Measurements from ENCODE around the gene PHGDH.
"Not testable (repeated sequence)": the region's sequence is repeated elsewhere in the genome, so short reads cannot be mapped to it uniquely, and the experiment has no call there.

The PHGDH gene

GRCh38 chr1:119687434-119688079 lies 24.2 kb upstream of the PHGDH start:
- ChIA-PET CTCF (interaction anchor here (2.4 kb wide), 1 partner anchor 12 kb away, joined by 9 read pairs; no protein-coding TSS in a partner anchor), POLR2A (interaction anchor here (1.8 kb wide), 1 partner anchor 25 kb away, joined by 15 read pairs; the partner anchor contains the start of gene PHGDH)
- no peak for DNase-seq (ENCODE audit: extremely low spot score)
- no peak for TF ChIP-seq PKNOX1 (IDR thresholded peaks at IDR 0.05)
- no peak for TF ChIP-seq TARDBP (IDR thresholded peaks at IDR 0.05)
- no peak for TF ChIP-seq LEF1 (IDR thresholded peaks at IDR 0.05; ENCODE audit: borderline replicate concordance)
- no peak for TF ChIP-seq FOXA1 (IDR thresholded peaks at IDR 0.05)
- no peak for TF ChIP-seq BHLHE40 (IDR thresholded peaks at IDR 0.05; ENCODE audit: borderline replicate concordance)
- no peak for TF ChIP-seq SP1 (IDR thresholded peaks at IDR 0.05)
- no peak for TF ChIP-seq ZNF384 (IDR thresholded peaks at IDR 0.05)
- TF ChIP-seq SUZ12 (IDR thresholded peaks at IDR 0.05): no peak
- TF ChIP-seq FOXK2 (IDR thresholded peaks at IDR 0.05): no peak
- no peak for TF ChIP-seq HDGF (IDR thresholded peaks at IDR 0.05; ENCODE audit: borderline replicate concordance)
- no peak for TF ChIP-seq CTBP1 (IDR thresholded peaks at IDR 0.05; ENCODE audit: borderline replicate concordance)
- TF ChIP-seq ARNT (IDR thresholded peaks at IDR 0.05): no peak
- TF ChIP-seq ELF4 (IDR thresholded peaks at IDR 0.05): no peak
- no peak for TF ChIP-seq L3MBTL2 (conservative IDR thresholded peaks at IDR 0.05)
- no peak for TF ChIP-seq FOXM1 (IDR thresholded peaks at IDR 0.05; ENCODE audit: borderline replicate concordance)
- no peak for TF ChIP-seq NFRKB (IDR thresholded peaks at IDR 0.05)

- POLR2A ChIA-PET: interaction anchor here (1.4 kb wide), 1 partner anchor 23 kb away, joined by 11 read pairs; the partner anchor contains the start of gene PHGDH
- no peak for DNase-seq (ENCODE audit: extremely low spot score)
- CTCF ChIA-PET: interaction anchor here (2.4 kb wide), 1 partner anchor 13 kb away, joined by 9 read pairs; no protein-coding TSS in a partner anchor
- TF ChIP-seq LEF1 (IDR thresholded peaks at IDR 0.05; ENCODE audit: borderline replicate concordance) (no peak), FOXA1 (IDR thresholded peaks at IDR 0.05) (no peak), ZNF384 (IDR thresholded peaks at IDR 0.05) (no peak), PKNOX1 (IDR thresholded peaks at IDR 0.05) (no peak), CTBP1 (IDR thresholded peaks at IDR 0.05; ENCODE audit: borderline replicate concordance) (no peak), ARNT (IDR thresholded peaks at IDR 0.05) (no peak), SUZ12 (IDR thresholded peaks at IDR 0.05) (no peak), TARDBP (IDR thresholded peaks at IDR 0.05) (no peak), NFRKB (IDR thresholded peaks at IDR 0.05) (no peak), FOXM1 (IDR thresholded peaks at IDR 0.05; ENCODE audit: borderline replicate concordance) (no peak), SP1 (IDR thresholded peaks at IDR 0.05) (no peak), HDGF (IDR thresholded peaks at IDR 0.05; ENCODE audit: borderline replicate concordance) (no peak), FOXK2 (IDR thresholded peaks at IDR 0.05) (no peak)
Observed at GRCh38 chr1:119688810-119689209, 22.9 kb upstream of the PHGDH start.

- no peak for TF ChIP-seq CTBP1 (IDR thresholded peaks at IDR 0.05; ENCODE audit: borderline replicate concordance)
- POLR2A ChIA-PET: interaction anchor here (1.4 kb wide), 1 partner anchor 22 kb away, joined by 11 read pairs; the partner anchor contains the start of gene PHGDH
- no peak for DNase-seq (ENCODE audit: extremely low spot score)
- CTCF ChIA-PET: no interaction called here
Observed at GRCh38 chr1:119689511-119689910, 22.2 kb upstream of the PHGDH start.

- ChIA-PET POLR2A (interaction anchor here (3.5 kb wide), 1 partner anchor 15 kb away, joined by 25 read pairs; the partner anchor contains the start of gene PHGDH), CTCF (interaction anchor here (0.7 kb wide), 1 partner anchor 14 kb away, joined by 3 read pairs; no protein-coding TSS in a partner anchor)
- not testable (repeated sequence) for DNase-seq (ENCODE audit: extremely low spot score)
Observed at GRCh38 chr1:119696863-119697262, 14.9 kb upstream of the PHGDH start.

GRCh38 chr1:119697598-119697997 lies 14.1 kb upstream of the PHGDH start:
- CTCF ChIA-PET: no interaction called here

GRCh38 chr1:119700326-119700725 lies 11.4 kb upstream of the PHGDH start:
- POLR2A ChIA-PET: interaction anchor here (0.7 kb wide), 1 partner anchor 11 kb away, joined by 3 read pairs; the partner anchor contains the start of gene PHGDH
- CTCF ChIA-PET: no interaction called here
- no peak for DNase-seq (ENCODE audit: extremely low spot score)
- no peak for TF ChIP-seq SUZ12 (IDR thresholded peaks at IDR 0.05)
- no peak for TF ChIP-seq BHLHE40 (IDR thresholded peaks at IDR 0.05; ENCODE audit: borderline replicate concordance)

More at GRCh38 chr1:119697598-119697997, 14.1 kb upstream of the PHGDH start:
- TF ChIP-seq SP1 (IDR thresholded peaks at IDR 0.05): no peak
- no peak for DNase-seq (ENCODE audit: extremely low spot score)
- POLR2A ChIA-PET: interaction anchor here (0.8 to 3.5 kb wide), 2 partner anchors 11 to 14 kb away, joined by 4 to 25 read pairs; partner anchors contain the start of gene PHGDH

- ChIA-PET POLR2A (no interaction called here), CTCF (no interaction called here)
Observed at GRCh38 chr1:119701659-119702058, 10.1 kb upstream of the PHGDH start.

More at GRCh38 chr1:119701659-119702058, 10.1 kb upstream of the PHGDH start:
- no peak for TF ChIP-seq TARDBP (IDR thresholded peaks at IDR 0.05)
- no peak for TF ChIP-seq LEF1 (IDR thresholded peaks at IDR 0.05; ENCODE audit: borderline replicate concordance)
- no peak for TF ChIP-seq FOXA1 (IDR thresholded peaks at IDR 0.05)
- TF ChIP-seq SP1 (IDR thresholded peaks at IDR 0.05): no peak
- TF ChIP-seq ARNT (IDR thresholded peaks at IDR 0.05): no peak
- no peak for TF ChIP-seq FOXK2 (IDR thresholded peaks at IDR 0.05)
- no peak for TF ChIP-seq CTBP1 (IDR thresholded peaks at IDR 0.05; ENCODE audit: borderline replicate concordance)
- no peak for TF ChIP-seq FOXM1 (IDR thresholded peaks at IDR 0.05; ENCODE audit: borderline replicate concordance)
- no peak for TF ChIP-seq HDGF (IDR thresholded peaks at IDR 0.05; ENCODE audit: borderline replicate concordance)
- no peak for TF ChIP-seq L3MBTL2 (conservative IDR thresholded peaks at IDR 0.05)
- TF ChIP-seq ELF4 (IDR thresholded peaks at IDR 0.05): no peak
- no peak for TF ChIP-seq ZNF384 (IDR thresholded peaks at IDR 0.05)
- no peak for TF ChIP-seq SUZ12 (IDR thresholded peaks at IDR 0.05)
- no peak for TF ChIP-seq BHLHE40 (IDR thresholded peaks at IDR 0.05; ENCODE audit: borderline replicate concordance)
- TF ChIP-seq NFRKB (IDR thresholded peaks at IDR 0.05): no peak
- TF ChIP-seq PKNOX1 (IDR thresholded peaks at IDR 0.05): no peak
- no peak for DNase-seq (ENCODE audit: extremely low spot score)
